LHCN-M2 (cell line): ENCODE measurements around the gene SLC35G2. TPM values are rescaled to one million over a fixed set of nuclear protein-coding genes. Genes with fewer than 3 reads are reported as not detected.
"Not testable (repeated sequence)": the region's sequence is repeated elsewhere in the genome, so short reads cannot be mapped to it uniquely, and the experiment has no call there.

Source experiments
- DNase-seq: peaks from one replicate; pipeline ENCODE4 v3.0.0-alpha.2; 2012; ENCODE audit warnings: low read depth
- total RNA-seq: library from RNA; depleted of rRNA; stranded (reverse); fragments of >200 nt; gene quantifications from 2 replicates; pipeline ENCODE4 v1.2.3, GENCODE V29; 2014

The SLC35G2 gene
- total RNA-seq, 1 experiment from 2014 or later = 18.7 TPM

- DNase-seq = no peak
Observed at GRCh38 chr3:136835089-136835812, 16.3 kb downstream of the SLC35G2 start.

- DNase-seq = no peak
Observed at GRCh38 chr3:136835813-136836510, 17.0 kb downstream of the SLC35G2 start.

GRCh38 chr3:136836511-136837156 is 17.7 kb downstream of the SLC35G2 start:
- no peak for DNase-seq

- peak; percentile 78 for DNase-seq
Observed at GRCh38 chr3:136838641-136839555, 20.0 kb downstream of the SLC35G2 start.

- no peak for DNase-seq
Observed at GRCh38 chr3:136839556-136839931, 20.6 kb downstream of the SLC35G2 start.

GRCh38 chr3:136840252-136840651 is 21.3 kb downstream of the SLC35G2 start:
- no peak for DNase-seq

GRCh38 chr3:136842294-136842693 is 23.4 kb downstream of the SLC35G2 start:
- DNase-seq = no peak

GRCh38 chr3:136844724-136845123 is 25.8 kb downstream of the SLC35G2 start:
- no peak for DNase-seq

- DNase-seq = no peak
Observed at GRCh38 chr3:136852180-136852579, 33.3 kb downstream of the SLC35G2 start.

- no peak for DNase-seq
Observed at GRCh38 chr3:136856665-136857064, 37.7 kb downstream of the SLC35G2 start.

GRCh38 chr3:136858381-136858780 is 39.5 kb downstream of the SLC35G2 start:
- DNase-seq = no peak

- DNase-seq = peak; percentile 38
Observed at GRCh38 chr3:136860541-136860940, 41.6 kb downstream of the SLC35G2 start.

- DNase-seq = peak; percentile 98
Observed at GRCh38 chr3:136861890-136862616, 43.1 kb downstream of the SLC35G2 start, which contains the start of gene NCK1. Gene NCK1 (plus strand): TSS chr3:136862208. CDS start chr3:136928002, 65,794 bp downstream.

GRCh38 chr3:136862617-136863322 is 43.8 kb downstream of the SLC35G2 start:
- DNase-seq = peak; percentile 40

- no peak for DNase-seq
Observed at GRCh38 chr3:136869282-136869681, 50.4 kb downstream of the SLC35G2 start.

GRCh38 chr3:136872258-136872657 is 53.3 kb downstream of the SLC35G2 start:
- not testable (repeated sequence) for DNase-seq

- DNase-seq = not testable (repeated sequence)
Observed at GRCh38 chr3:136879510-136879909, 60.6 kb downstream of the SLC35G2 start.

- DNase-seq = no peak
Observed at GRCh38 chr3:136882571-136882970, 63.6 kb downstream of the SLC35G2 start.

GRCh38 chr3:136883967-136884720 is 65.2 kb downstream of the SLC35G2 start:
- DNase-seq = no peak
